HG03378 (cell line): ENCODE measurements around the gene CSF1R.
"Not testable (repeated sequence)": the region's sequence is repeated elsewhere in the genome, so short reads cannot be mapped to it uniquely, and the experiment has no call there.

Experiments
- ATAC-seq: cut with Tn5 transposase; IDR thresholded peaks from one replicate; pipeline ENCODE4 v1.9.1; 2021; ENCODE audit warnings: mild to moderate bottlenecking, moderate library complexity; ENCODE audit not compliant: unreplicated experiment

The CSF1R gene

DNA sequence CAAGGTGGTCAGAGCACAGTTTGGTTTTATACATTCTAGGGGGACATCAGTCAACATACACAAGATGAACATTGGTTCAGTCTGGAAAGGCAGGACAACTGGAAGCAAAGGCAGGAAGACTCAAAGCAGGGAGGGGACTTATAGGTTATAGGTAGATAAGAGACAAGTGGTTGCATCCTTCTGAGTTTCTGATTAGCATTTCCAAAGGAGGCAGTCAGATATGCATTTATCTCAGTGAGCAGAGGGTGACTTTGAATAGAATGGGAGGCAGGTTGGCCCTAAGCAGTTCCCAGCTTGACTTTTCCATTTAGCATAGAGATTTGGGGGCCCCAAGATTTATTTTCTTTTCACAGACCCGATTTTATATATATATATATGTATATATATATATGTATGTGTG, 58.3 kb downstream of the CSF1R start:
- not testable (repeated sequence) for ATAC-seq

DNA sequence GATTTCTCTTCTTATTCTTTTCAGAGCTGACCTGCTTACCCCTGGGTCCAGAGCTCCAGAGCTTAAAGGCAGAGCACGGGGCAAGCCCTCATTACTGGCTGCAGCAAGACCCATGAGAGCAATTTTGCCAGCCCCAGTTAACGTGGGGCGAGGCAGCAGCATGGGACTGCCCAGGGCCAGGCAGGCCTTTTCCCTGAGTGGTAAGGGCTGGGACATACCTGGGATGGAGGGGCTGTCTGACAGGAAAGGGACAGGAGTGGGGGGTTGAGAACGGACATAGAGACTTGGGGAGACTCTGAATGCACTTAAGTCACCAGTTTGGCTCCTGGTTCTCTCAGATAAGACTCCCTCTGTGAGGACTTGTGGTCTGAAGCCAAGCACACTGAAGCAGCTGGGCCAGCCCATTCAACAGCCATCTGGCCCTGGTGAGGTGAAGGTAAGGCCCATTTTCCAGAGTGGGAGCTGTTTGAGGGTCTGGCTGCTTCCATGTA, 59.6 kb downstream of the CSF1R start:
- ATAC-seq = no peak

DNA sequence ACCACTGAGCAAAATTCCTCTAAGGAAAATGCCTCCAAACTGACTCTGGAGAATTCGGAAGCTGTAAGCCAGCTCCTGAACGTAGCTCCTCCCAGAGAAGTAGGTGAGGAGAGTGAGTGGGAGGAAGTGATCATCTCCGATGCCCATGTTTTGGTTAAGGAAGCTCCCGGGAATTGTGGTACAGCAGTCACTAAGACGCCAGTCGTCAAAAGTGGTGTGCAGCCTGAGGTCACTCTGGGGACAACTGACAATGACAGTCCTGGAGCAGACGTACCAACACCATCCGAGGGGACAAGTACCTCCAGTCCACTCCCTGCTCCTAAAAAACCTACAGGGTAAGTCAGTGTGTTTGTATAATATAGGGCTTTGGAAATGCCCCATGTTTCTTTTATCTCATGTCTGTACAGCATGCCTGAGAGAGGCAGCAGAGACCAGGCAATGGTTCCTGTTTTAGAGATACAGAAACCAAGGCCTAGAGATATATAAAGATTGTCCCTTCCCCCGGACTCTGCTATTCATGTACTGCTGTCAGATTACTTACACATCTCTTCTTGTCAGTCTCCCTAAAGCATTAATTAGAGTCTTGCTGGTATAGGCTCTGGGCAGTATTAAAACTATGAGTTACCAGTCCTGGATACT, 61.9 kb downstream of the CSF1R start:
- ATAC-seq = no peak

DNA sequence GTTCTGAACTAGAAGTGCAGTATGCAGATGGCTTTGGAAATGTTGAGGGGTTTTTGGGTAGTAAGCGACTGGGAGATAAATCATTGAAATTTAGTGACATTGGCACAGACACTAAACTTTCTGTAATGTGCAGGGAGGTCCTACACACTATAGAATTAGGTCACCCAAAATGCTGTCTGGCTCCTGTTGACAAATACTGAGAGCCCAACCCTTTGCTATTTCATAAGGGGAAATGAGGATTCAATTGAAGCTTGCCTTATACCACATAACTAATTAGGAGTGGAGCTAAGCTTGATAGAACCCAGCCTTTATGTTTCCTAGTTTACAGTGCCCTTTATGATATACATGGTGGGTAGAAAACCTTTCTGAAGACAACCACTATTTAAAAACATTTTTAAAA, 63.2 kb downstream of the CSF1R start:
- ATAC-seq = no peak

DNA sequence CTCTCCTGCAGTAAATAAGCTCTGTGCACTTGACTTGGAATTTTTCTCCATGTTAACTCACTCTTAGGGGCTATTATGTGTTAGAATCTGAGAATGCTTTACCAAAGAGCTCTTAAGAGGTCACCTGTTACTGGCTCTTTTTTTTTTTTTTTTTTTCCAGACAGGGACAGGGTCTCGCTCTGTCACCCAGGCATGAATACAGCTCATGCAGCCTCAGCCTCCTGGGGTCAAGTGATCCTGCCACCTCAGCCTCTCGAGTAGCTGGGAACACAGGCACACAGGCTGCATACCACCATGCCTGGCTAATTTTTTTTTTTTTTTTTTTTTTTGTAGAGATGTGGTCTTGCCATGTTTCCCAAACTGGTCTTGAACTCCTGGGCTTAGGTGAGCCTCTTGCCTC, 63.7 kb downstream of the CSF1R start:
- no peak for ATAC-seq

DNA sequence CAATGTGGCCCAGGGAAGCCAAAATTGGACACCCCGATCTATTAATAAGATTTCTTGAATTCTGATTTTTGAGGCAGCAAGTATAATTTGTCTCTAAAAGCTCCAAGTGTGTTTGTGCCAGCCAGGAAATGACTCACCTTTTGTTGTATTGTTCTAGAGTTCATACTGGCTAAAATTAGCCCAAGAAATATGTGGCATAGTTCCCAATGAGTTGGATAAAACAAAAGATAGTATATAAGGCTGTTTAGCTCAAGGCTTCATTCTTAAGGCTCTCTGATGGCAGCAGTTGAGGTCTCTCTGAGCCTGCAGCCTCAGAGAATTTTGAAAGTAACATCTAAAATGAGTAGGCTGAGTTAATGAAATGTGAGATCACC, 64.2 kb downstream of the CSF1R start:
- ATAC-seq = no peak

DNA sequence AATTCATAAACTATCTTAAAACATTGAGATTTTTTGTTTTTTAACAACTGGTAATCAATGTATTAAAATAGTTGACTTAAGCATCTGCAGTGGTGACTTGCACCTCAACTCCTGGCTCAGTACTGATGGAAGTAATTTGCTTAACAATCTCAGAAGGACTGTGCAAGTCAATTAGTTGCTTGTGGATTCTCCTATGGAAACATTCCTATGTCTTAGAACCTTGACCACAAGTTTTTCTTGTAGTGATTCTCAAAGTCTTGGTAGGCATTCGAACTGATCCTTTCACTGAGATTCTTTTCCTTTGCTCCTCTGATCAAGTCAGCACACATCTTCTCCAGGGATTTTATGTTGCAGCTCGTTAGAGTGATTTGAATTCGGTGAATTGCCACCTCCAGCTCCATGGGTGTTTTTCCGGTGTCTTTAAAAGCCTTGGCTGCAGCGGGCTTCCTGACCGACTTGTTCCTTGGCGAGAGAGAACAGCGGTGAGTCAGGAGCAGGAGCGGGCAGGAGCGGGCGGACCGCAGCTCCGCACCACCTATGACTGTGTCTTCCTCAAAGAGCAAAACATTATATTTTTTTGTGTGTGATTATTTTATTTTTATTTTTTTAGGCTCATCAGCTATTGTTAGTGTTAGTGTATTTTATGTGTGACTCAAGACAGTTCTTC, 64.7 kb downstream of the CSF1R start:
- no peak for ATAC-seq

DNA sequence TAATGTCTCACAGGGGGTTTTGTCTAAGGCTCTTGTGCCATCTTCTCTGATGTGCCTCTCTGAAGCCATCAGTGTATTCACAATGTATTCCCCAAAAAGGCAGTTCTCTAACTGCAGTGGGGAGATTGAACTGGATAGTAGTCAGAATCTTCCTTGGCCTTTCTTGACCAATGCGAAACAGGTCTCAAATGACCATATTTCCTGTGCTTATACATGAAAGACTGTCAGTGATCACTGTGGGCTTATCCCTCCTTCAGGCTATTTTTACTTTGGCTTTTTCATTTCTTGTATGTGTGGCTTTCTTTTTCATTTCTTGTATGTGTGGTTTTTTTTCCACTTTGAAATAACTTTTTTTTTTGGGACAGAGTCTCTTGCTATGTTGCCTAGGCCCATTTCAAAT, 66.1 kb downstream of the CSF1R start:
- no peak for ATAC-seq

DNA sequence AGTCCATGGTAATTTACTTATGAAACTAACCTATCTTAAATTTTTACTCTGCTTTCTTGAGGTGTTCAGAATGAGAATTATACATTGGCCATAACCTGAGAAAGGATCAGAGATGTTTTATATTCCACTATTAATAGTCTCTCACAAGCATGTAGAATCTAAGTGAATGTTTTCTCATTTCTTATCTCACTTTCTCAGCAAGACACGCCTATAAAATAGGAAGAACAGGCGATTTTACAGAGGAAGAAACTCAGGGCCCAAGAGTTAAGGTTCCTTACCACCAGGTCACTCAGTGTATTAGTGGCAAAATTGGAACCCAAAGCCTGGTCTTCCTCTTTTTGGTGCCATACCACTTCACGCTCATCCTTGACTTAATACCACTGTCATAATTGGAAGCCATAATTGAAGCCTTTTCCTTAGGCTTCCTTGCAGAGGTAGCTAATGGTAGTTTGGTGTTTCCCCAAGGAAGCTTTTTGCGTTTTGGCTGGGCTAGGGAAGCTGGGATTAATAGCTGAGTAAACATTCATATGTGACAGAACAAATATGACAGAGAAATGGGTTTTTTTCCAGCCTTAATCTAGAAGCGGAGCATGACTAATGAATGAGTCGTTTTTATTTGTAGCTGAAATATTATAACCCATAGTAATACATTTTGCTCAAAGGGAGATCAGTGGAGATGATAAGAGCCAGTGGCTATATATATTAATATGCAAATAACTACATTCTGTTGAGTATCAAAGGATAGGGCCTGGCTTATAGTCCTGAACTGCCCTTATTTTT, 68.9 kb downstream of the CSF1R start:
- ATAC-seq = no peak

DNA sequence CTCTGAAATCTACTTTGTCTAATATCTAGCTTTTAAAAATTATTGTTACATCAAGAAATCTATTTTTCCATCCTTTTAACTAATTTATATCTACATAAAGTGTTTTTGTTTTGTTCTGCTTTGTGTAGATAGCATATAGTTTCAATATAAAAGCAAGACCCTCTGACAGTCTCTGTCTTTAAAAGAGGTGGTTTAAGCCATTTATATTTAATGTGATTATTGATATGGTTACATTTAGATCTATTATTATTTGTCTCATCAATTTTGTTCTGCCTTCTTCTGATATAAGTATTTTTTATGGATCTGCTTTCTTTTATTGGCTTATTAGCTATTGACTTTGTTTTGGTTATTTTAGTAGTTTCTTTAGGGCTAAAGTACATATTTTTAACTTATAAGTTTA, 69.8 kb downstream of the CSF1R start:
- ATAC-seq = no peak

DNA sequence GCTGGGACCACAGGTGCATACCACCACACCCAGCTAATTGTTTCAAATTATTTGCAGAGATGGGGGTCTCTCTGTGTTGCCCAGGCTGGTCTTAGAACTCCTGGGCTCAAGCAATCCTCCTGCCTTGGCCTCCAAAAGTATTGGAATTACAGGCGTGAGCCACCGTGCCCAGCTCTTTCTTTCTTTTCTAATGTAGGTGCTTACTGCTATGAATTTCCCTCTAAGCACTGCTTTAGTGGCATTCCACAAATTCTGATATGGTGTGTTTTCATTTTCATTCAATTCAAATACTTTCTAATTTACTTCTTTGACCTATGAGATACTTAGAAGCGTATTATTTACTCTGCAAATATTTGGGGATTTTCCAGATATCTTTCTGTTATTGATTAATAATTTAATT, 70.9 kb downstream of the CSF1R start:
- no peak for ATAC-seq

DNA sequence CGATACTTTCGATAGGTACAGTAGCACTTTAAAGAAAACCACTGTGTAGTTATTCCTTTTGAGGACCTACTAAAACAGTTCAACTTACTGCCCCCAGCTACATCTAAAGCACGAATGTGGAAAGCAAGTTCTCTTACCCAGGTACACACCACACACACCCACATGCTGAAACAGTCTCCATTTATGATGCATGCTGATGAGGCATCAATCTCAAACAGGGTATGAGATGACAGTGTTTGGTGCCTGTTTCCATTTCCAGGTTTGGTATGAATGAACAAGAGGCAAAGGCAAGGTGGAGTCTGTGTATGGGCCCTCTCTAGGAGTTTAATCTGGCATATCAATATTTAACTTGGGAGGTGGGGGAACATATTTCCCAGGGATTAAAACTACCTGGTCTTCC, 71.9 kb downstream of the CSF1R start:
- no peak for ATAC-seq

DNA sequence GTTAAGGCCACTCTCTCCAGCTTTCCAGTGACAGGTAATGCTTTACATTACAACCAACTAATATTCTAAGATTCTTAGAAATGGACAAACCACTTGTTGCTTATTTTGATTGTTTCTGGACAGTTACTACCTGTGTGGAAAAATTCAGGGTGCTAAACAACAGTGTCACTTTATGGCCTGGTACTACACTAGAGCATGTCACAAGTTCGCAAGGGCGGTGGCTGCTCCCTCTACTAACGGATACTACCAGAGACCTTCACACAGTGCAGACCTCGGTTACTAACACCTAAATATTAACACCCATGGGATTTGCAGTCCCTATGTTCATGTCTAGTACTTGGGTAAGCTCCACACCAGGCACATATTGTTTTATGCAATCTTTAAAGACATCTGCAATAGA, 72.4 kb downstream of the CSF1R start:
- no peak for ATAC-seq

DNA sequence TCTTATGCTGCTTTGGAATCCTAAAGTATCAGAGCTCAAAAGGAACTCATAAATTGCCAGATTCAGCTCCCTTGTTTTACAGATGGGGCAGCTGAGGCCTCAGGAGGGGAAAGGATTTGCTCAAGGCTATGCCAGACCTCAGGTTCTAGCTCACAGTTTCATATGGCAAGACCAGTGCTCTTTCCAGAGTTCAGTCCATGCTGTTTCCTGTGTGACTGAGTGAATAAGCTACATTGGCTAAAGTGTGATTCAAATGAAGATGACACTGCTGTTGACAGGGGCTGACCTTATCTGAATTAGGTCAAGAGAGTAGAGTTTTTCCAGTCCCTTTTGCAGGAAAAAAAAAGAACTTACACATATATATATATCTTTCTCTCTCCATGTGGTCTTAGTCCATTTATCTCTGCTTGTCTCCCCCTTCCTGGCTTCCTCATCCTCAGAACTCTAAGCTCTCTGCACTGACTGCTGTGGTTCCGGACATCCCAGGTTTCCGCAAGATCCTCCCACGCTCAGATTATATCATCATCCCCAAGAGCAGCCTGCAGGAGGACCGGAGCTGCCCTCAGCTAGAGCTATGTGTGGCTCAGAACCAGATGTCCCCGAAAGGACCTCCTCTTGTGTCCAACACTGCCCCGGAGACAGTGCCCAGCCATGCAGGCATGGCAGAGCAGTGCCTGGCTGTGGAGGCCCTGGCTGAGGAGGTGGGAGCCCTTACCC, 76.5 kb downstream of the CSF1R start:
- no peak for ATAC-seq

DNA sequence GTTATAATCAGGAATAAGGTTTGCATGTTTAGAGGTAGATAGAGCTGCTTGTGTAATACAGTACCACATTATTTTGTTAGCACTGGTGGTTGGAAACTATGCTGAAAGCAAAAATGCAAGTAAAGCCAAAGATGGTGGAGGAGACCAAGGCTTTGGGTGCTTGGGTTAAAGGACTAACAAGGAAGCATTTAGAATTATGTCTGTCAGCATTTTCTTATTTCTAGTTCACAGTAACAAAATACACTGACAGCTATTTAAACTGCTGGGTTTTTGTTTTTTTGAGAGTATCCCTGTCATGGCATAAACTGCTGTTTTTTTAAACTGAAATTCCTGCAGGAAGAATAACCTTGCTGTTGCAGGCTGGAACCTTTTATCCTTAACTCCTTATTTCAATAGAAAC, 79.3 kb downstream of the CSF1R start:
- no peak for ATAC-seq

DNA sequence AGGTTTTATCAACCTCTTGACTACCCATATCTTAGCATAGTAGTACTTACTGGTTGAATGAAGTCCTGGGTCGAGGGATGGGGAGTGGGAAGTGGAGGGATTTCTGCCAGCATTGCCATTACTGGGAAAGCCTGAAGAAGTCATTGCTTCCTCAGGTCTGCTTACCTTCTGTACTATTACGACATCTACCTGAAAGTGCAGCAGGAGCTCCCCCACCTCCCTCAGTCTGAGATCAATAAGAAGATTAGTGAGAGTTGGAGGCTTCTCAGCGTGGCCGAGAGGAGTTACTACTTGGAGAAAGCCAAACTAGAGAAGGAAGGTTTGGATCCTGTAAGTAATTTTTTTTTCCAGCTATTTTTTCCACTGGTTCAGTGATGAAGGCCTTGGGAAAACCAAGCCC, 80.0 kb downstream of the CSF1R start:
- ATAC-seq = no peak
